Activated CD4-positive, alpha-beta T cell treated with anti-CD3 and anti-CD28 coated beads, Interleukin-10, Interleukin-2, amounts not matched to agents 100 ng/mL and 50 ng/mL, durations not matched to agents 16 hours and 8 hours (primary cell): ENCODE data around the gene NCOA7.
"Not testable (repeated sequence)": the region's sequence is repeated elsewhere in the genome, so short reads cannot be mapped to it uniquely, and the experiment has no call there.

Source experiments
- DNase-seq: peaks from one replicate; pipeline ENCODE4 v3.0.0-alpha.2; 2020

NCOA7 gene

DNA sequence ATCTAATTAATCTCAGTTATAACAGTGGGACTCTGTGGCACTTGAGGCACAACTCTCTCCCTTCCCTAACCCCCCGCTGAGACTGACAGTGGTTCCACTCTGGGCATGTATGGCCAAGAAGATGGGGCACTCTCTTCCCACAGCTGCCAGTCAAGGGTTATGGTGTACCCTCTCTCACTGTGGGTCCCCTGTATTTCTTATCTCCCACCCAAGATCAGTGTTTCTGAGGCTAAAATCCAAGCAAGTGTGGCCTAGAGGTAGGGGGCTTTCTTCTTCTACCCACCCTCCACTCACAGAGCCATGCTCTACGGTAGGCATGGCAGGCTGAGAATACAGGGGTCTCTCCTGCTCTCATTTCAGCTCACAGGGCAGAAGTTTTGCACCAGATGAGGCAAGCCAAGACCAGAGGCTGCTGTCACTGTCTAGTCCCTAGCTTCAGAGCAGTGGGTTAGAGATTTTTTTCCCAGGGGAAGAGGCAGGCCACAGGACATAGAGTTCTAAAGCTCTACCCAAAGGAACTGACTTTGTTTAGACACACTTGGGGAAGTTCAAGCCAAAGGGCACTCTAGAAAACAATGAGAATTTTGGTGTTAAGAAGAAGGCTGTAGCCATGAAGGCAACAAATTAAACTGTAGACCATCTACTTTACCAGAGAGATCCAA is 134.1 kb downstream of the NCOA7 start:
- DNase-seq: no peak

- DNase-seq: no peak
Measured at GRCh38 chr6:125926711-125927110, 136.0 kb downstream of the NCOA7 start.

DNA sequence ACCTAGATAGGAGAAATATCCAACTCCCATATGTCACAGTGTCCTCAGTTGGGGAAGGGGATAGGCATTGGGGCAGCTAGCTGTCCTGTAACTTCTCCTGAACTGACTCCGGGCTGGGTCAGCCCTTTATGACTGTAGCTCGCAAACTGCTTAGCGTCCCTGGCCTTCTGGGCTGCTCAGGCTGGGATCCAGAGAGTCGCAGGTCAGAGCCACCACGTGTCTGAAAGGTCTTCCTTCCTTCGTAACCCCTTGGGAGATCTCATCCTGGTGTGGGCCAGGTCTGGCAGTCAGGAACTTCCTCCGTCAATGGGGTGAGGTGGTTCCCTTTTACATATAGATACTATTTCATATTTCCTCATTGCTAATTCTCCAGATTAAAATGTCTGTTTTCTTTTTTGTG is 137.0 kb downstream of the NCOA7 start:
- DNase-seq: no peak

DNA sequence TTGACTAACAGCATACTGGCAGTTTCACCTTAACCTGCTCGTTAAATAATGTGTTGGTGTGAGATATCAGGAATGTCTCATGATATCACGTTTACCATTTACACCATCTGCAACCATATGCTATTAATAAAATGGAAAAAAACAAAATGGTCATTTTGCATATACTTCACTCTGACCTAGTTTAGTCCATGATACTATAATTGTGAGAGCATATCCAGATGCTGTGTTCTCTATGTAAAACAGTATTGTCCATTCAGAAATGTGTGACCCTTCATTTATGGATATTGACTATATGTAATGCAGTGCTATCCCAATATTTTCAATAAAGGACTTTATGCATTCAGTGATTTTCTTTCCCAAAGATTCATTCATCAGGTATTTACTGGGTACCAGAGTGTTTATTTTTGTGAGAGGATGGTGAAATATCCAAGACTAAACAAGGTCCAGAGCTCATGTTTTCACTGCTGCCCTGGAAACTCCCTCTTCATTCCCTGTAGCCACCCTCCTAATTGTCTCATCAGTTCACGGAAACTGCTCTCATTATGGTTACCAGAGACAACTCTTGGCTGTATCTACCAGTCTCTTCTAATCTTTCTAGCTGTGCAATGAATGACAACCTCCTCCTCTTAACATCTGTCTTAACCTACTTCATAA is 140.1 kb downstream of the NCOA7 start:
- no peak for DNase-seq

GRCh38 chr6:125931733-125932450 is 141.1 kb downstream of the NCOA7 start:
- DNase-seq: peak; percentile 51

- DNase-seq: no peak
Measured at GRCh38 chr6:125932451-125932795, 141.7 kb downstream of the NCOA7 start.

DNA sequence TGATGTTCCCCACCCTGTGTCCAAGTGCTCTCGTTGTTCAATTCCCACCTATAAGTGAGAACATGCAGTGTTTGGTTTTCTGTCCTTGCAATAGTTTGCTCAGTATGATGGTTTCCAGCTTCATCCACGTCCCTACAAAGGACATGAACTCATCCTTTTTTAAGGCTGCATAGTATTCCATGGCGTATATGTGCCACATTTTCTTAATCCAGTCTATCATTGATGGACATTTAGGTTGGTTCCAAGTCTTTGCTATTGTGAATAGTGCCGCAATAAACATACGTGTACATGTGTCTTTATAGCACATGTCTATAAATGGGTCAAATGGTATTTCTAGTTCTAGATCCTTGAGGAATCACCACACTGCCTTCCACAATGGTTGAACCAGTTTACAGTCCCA is 144.8 kb downstream of the NCOA7 start:
- DNase-seq: not testable (repeated sequence)

DNA sequence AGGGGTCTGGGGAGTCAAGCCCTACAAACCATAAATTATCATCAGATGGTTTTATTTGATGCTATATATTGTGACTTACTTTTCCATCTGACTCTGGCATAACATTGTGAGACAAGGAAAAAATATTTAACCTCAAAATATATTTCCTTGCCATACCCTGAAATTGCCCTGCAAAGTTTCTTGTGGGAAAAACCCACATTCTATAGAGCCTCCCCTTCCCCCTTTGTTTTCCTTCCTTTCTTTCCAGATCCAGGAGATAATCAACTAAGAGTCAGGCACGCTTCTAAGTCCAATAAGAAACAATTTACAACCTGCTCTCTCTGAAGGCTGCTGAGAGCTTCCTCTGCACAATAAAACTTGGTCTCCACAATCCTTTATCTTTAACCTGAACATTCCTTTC is 148.3 kb downstream of the NCOA7 start:
- no peak for DNase-seq

GRCh38 chr6:125939791-125940190 is 149.0 kb downstream of the NCOA7 start:
- DNase-seq: peak; percentile 72

- DNase-seq: no peak
Measured at GRCh38 chr6:125940247-125941041, 149.7 kb downstream of the NCOA7 start.

GRCh38 chr6:125942672-125943527 is 152.1 kb downstream of the NCOA7 start:
- no peak for DNase-seq

DNA sequence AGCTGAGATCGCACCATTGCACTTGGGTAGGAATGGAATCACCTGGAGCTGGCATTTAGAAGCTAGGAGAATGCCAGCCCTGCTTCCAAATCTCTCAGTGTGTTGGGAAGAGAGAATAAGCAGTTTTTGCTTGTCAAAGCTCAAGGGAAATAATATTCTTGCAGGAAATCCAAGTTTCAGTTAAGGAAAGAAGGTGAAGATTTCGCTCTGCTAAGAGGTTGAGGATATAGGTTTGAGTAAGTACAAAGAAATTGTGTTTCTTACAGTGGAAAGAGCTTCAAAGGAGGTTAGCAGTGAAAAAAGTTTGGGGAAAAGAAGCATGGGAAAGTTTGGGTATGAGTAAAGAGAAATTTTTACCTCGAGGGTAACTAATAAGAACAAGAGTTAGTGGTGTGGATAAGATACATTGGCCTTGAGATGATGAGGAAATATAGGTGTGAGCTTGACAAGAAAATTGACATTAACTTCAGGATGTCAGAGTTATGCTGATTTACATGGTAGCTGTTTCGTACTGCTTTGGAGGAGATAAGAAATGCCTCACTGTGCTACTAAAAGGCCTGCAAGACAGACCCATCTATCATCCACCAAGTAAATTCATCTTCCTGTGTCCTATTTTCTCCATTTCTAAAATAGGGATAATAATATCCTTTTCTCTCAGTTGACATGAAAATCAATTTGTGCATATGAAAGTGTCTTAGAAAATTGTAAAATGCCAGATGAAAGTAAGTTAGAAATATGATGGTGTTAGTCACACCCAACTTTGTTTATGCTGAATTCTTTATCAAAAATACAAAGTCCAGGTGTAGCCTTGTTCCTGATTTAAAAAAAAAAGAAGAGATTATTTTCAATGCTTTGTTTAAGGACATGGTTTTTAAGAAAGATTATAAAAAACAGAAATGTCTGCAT is 153.0 kb downstream of the NCOA7 start:
- DNase-seq: no peak

GRCh38 chr6:125944434-125944816 is 153.7 kb downstream of the NCOA7 start:
- DNase-seq: no peak

GRCh38 chr6:125944896-125945295 is 154.1 kb downstream of the NCOA7 start:
- no peak for DNase-seq

DNA sequence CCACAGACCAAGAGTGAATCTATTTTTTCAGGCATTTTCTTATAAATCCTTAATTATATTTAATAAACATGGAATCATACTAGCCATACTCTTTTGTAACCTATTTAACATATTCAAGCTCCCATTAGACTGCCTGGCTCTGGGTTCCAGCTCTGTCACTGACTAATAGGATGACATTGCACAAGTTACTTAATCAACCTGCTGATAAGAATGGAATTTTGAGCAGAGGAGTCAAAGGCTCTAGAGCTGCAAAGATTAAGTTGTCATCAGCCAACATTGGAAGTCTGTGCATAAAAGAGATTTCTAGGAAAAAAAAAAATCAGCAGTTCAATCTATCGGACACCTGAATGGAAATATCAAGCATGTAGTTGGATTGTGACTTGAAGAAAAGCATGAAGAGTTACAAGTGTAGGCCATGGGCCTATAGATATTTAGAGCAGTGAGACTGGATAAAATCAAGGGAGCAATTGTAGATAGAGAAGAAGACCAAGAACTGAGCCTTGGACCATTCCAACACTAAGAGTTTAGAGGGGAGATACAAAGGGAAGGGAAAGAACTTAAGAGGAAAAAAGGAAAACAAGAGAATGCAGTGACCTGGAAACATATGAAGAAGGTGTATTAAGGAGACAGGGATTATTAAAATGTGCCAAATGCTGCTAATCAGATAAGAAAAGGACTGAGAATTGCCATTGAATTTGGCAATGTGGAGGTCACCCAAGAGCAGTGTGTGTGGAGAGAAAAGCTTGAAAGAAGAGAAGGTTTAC is 154.8 kb downstream of the NCOA7 start:
- DNase-seq: no peak

DNA sequence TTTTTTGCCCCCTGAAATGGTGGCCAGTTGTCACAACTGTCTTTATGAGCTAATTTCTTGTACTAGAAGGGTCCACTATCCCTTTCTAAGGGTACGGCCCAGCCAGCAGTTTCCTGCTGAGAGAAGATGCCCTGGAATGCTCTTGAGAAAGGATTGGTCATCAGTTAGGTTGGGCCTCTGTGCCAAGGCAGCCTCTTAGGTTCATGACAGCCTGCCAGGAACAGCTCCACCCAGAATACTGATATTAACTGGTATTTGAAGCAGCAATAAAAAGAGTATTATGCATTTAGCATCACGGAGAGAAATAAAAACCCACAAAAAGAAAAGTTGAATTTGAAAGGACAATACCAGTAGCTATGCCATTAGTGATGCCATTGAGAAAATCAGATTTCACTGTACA is 156.9 kb downstream of the NCOA7 start:
- no peak for DNase-seq

- DNase-seq: no peak
Measured at GRCh38 chr6:125948455-125948854, 157.7 kb downstream of the NCOA7 start.

GRCh38 chr6:125949069-125949468 is 158.3 kb downstream of the NCOA7 start:
- DNase-seq: no peak

DNA sequence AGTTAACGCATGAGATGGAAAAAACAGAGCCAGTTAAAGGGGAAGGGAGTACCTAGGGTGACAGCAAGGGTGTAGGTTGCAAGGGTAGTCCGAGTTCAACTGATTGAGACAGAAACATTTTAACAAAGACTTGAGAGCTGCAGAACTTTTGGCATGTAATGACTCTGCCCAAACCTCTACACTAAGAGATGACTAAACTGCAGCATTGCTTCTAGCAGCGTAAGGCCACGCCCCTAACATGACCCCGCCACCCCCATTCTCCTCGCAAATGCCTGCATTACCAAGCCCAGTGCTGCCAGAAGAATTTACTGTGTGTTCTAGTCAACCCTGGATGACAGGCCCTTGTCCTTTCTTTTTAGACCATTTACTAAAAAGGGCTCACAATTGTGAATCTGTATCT is 159.5 kb downstream of the NCOA7 start:
- DNase-seq: peak; percentile 53

DNA sequence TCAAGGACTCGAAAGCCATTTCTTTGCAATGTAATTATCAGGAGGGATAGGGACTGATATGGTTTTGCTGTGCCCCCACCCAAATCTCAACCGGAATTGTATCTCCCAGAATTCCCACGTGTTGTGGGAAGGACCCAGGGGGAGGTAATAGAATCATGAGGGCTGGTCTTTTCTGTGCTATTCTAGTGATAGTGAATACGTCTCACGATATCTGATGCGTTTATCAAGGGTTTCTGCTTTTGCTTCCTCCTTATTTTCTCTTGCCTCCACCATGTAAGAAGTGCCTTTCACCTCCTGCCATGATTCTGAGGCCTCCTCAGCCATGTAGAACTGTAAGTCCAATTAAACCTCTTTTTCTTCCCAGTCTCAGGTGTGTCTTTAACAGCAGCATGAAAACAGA is 160.0 kb downstream of the NCOA7 start:
- DNase-seq: not testable (repeated sequence)

- DNase-seq: no peak
Measured at GRCh38 chr6:125951323-125951722, 160.6 kb downstream of the NCOA7 start.
